GM12891 (cell line): ENCODE measurements around the gene SECISBP2L.
"Not testable (repeated sequence)": the region's sequence is repeated elsewhere in the genome, so short reads cannot be mapped to it uniquely, and the experiment has no call there.

Source experiments
- DNase-seq: peaks from one replicate; pipeline ENCODE4 v3.0.0; 2011; ENCODE audit warnings: low spot score; ENCODE audit not compliant: insufficient read length
- FAIRE-seq: peaks from 2 replicates; lab custom pipeline; 2011; peaks lifted over from hg19 to GRCh38; lab: Jason Lieb, UNC
- PAX5 ChIP-seq: IDR thresholded peaks from 2 replicates; pipeline ENCODE4 v1.6.1; 2011; ENCODE audit warnings: low read length, moderate library complexity, mild to moderate bottlenecking; ENCODE audit not compliant: insufficient read depth, severe bottlenecking
- POLR2A ChIP-seq: IDR thresholded peaks from 2 replicates; pipeline ENCODE4 v1.6.1; 2011; ENCODE audit warnings: low read depth, low read length, control low read depth
- POLR2AphosphoS5 ChIP-seq: IDR thresholded peaks from 2 replicates; pipeline ENCODE4 v1.6.1; 2011; ENCODE audit warnings: low read depth, low read length, control low read depth
- POU2F2 ChIP-seq: IDR thresholded peaks from 2 replicates; pipeline ENCODE4 v1.6.1; 2011; ENCODE audit warnings: low read depth, mild to moderate bottlenecking, control low read depth, low read length, moderate library complexity
- SPI1 ChIP-seq: IDR thresholded peaks from 2 replicates; pipeline ENCODE4 v1.6.1; 2011; ENCODE audit warnings: low read depth, low read length, control low read depth
- TAF1 ChIP-seq: IDR thresholded peaks from 2 replicates; pipeline ENCODE4 v1.6.1; 2011; ENCODE audit warnings: low read depth, low read length, control low read depth

Gene SECISBP2L

GRCh38 chr15:49079340-49080039 is 33.2 kb upstream of the SECISBP2L start:
- FAIRE-seq (no peak), DNase-seq (no peak)
- no peak for TF ChIP-seq POU2F2
- no peak for TF ChIP-seq POLR2A
- no peak for TF ChIP-seq PAX5
- TF ChIP-seq POLR2AphosphoS5, result no peak
- no peak for TF ChIP-seq TAF1

- DNase-seq (no peak), FAIRE-seq (no peak)
- TF ChIP-seq TAF1 (no peak), POLR2AphosphoS5 (no peak), POU2F2 (no peak), PAX5 (no peak), POLR2A (no peak), SPI1 (no peak)
Measured at GRCh38 chr15:49075881-49076280, 29.6 kb upstream of the SECISBP2L start.

GRCh38 chr15:49074589-49075287 is 28.5 kb upstream of the SECISBP2L start:
- not testable (repeated sequence) for FAIRE-seq, DNase-seq

- FAIRE-seq, result no peak
Measured at GRCh38 chr15:49066372-49066771, 20.1 kb upstream of the SECISBP2L start.

DNA sequence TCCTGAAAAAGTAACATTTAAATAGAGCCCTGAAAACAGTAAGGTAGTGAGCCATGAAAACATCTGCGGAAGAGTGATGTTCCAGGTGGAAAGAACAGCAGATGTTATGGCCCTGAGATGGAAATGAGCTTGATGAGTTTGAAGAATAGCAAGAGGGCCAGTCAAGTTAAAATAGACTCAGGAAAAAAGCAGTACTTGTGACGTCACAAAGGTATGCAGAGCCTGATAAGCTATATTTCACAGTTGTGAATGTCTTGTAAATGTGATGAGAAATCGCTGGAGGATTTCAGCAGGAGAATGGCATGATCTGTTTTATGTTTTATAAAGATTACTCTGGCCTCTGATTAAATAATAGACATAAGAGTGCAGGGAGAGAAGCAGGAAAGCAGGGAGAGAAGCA is 18.6 kb upstream of the SECISBP2L start:
- FAIRE-seq, result no peak
- DNase-seq, result no peak
- TF ChIP-seq PAX5 (no peak), TAF1 (no peak), SPI1 (no peak), POLR2A (no peak), POLR2AphosphoS5 (no peak), POU2F2 (no peak)

More at GRCh38 chr15:49066372-49066771, 20.1 kb upstream of the SECISBP2L start:
- TF ChIP-seq SPI1, result no peak
- TF ChIP-seq POLR2AphosphoS5, result no peak
- DNase-seq, result no peak

GRCh38 chr15:49064281-49064653 is 18.0 kb upstream of the SECISBP2L start:
- no peak for DNase-seq
- TF ChIP-seq PAX5, result no peak
- no peak for TF ChIP-seq SPI1
- no peak for TF ChIP-seq POLR2AphosphoS5
- TF ChIP-seq POLR2A, result no peak
- no peak for TF ChIP-seq TAF1
- no peak for TF ChIP-seq POU2F2
- FAIRE-seq, result no peak

DNA sequence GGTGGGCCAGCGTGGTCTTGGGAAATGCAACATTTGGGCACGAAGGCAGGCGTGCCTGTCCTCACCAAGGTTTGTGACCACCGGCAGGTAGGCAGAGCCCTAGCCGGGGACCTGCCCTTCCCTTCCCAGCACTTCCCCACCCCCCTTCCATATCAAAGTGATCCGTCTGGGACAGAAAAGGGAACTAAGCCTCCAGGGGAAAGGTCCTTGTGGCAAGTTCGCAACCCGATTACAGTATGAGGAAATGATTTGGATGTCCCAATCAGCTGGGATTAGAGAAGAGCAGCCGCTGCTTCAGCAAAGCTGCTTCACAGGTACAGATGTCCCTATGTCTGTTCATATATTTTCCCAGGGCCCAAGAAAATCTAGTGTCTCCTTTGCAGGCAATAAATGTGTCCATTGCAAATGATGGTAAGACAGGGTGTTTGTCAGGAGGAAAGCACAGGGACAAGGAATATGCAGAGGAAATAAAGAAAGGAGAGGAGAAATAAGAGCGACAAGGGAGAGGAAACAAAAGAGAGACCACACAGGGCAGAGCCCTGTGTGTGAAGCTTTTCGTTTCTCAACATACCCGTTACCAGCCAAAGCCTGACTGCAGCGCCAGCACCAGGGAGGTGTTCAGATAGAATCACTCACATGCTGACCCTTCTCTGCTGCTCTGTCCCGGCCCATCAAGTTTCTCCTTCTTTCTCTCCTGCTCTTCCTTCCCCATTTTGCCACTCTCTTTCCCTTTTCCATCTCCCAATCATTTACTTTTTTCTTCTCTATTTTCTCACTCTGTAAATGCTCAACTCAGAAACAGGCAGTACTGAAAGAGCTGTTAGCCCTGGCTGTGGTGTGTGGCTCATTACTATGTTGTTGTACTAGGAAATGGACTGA is 17.4 kb upstream of the SECISBP2L start:
- FAIRE-seq (no peak), DNase-seq (no peak)
- TF ChIP-seq PAX5 (no peak), POLR2AphosphoS5 (no peak)

DNA sequence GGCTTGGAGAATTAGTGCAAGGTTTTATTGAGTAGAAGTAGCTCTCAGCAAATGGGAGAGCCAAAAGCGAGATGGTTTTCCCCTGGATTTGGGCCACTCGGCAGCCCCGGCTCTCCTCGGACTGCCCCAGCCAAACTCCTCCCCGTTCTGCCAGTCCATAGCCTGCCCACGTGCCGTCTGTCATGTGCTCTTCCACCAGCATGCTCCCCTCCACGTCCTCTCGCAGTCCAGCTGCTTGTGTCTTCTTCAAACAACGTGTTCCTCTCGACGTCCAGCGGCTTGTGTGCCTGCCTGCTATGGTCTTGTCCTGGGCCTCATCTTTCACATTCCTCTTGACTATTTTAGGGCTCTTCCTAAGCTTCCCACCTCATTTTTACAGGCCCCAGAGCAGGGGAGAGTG is 16.7 kb upstream of the SECISBP2L start:
- TF ChIP-seq PAX5 (no peak), POLR2AphosphoS5 (no peak), TAF1 (no peak), POLR2A (no peak), SPI1 (no peak), POU2F2 (no peak)
- DNase-seq (no peak), FAIRE-seq (no peak)

DNA sequence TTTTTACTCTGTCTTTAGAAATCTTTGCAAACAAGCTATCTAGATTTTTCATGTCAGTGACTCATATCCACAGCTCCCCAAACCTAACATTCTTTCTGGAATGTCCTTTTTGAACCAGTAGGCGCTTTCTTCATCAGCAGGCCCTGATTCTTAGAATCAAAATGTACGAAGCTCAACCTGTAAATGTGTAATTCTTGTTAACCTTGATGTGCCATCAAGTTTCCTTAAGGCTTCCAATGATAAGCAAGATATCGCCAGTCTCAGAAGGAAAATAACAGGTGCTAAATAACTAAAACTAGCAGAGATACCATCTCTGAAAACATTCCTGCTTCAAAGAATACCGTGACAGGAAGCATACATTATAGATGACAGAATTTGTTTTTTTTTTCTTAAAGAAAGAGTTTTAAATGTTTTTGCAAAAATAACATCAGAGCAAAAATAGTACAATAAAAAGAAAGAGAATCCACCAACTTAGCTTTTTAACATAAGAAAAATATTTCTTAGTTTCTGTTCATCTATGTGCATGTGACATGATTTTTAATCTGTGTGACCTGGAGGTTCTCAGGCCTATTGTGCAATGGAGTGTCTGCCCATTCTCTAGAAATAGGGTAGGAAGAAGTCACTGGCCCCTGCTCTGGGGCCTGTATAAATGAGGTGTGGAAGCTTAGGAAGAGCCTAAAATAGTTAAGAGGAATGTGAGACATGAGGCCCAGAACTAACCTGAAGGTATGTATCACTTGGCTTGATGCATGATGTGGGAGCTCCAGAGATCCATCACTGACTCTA is 14.7 kb upstream of the SECISBP2L start:
- TF ChIP-seq PAX5 (no peak), TAF1 (no peak), POU2F2 (no peak), SPI1 (no peak), POLR2AphosphoS5 (no peak), POLR2A (no peak)
- FAIRE-seq (no peak), DNase-seq (no peak)
